GM12891 (cell line): ENCODE data around the gene GLIPR2.

ENCODE experiments used
- POLR2A ChIP-seq: IDR thresholded peaks from 2 replicates; pipeline ENCODE4 v1.6.1; 2011; ENCODE audit warnings: low read depth, low read length, control low read depth
- POLR2AphosphoS5 ChIP-seq: IDR thresholded peaks from 2 replicates; pipeline ENCODE4 v1.6.1; 2011; ENCODE audit warnings: low read depth, low read length, control low read depth
- SPI1 ChIP-seq: IDR thresholded peaks from 2 replicates; pipeline ENCODE4 v1.6.1; 2011; ENCODE audit warnings: low read depth, low read length, control low read depth
- TAF1 ChIP-seq: IDR thresholded peaks from 2 replicates; pipeline ENCODE4 v1.6.1; 2011; ENCODE audit warnings: low read depth, low read length, control low read depth

GRCh38 chr9:36141288-36141687 is 4.8 kb downstream of the GLIPR2 start:
- no peak for TF ChIP-seq TAF1
- no peak for TF ChIP-seq POLR2A
- TF ChIP-seq SPI1, result no peak
- TF ChIP-seq POLR2AphosphoS5, result no peak
